ENCODE results near the gene DIP2A.
A peak's percentile ranks its signal among the peaks of the same experiment; 100 is the strongest.
"Not testable (repeated sequence)": the region's sequence is repeated elsewhere in the genome, so short reads cannot be mapped to it uniquely, and the experiment has no call there.

The DIP2A gene

DNA sequence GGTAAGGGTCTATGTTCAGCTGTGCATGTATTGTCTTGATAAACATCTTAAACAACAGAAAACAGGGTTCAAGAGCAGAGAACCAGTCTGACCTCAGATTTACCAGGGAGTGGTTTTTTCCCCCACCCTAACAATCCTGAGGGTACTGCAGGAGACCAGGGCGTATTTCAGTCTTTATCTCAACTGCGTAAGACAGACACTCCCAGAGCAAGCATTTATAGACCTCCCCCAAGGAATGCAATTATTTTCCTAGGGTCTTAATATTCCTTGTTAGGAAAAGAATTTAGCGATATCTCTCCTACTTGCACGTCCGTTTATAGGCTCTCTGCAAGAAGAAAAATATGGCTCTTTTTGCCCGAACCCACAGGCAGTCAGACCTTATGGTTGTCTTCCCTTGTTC lies 9.8 kb upstream of the DIP2A start:
- DNase-seq = not testable (repeated sequence)

DNA sequence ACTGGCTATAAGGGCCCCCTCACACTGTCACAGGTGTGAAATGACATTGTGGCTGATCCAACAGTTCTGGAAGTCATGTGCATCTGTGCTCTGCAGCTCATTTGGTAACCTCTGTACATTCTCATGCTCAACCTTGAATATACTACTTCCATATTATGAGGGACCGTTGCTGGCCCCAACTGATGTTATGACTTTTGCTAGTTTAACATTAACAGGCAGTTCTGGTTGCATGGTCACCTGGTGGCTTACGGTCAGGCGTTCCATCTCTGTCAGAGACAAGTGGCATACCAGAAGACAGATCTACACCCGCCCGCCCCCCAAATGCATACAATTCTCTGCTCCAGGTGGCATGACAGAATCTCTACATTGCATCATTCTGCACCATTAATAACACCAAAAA lies 6.0 kb upstream of the DIP2A start:
- DNase-seq = no peak

DNA sequence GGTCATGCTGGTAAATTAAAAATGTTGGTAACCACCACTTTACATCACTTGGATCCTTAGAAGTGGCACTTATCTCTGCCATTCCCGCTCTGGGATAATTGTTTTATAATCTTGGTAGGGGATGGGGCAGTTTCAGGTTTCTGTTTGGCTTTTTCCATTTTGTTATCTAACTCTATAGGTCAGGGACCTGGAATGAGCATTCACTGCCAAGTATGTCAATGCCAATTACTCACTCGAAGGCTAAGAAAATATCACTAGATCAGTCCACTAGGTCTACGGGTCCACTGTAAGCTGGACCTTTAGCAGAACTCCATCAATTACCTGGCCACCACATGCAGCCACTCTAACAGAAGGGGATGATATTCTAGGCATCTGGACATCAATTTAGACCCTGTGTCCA lies 4.5 kb upstream of the DIP2A start:
- no peak for DNase-seq

DNA sequence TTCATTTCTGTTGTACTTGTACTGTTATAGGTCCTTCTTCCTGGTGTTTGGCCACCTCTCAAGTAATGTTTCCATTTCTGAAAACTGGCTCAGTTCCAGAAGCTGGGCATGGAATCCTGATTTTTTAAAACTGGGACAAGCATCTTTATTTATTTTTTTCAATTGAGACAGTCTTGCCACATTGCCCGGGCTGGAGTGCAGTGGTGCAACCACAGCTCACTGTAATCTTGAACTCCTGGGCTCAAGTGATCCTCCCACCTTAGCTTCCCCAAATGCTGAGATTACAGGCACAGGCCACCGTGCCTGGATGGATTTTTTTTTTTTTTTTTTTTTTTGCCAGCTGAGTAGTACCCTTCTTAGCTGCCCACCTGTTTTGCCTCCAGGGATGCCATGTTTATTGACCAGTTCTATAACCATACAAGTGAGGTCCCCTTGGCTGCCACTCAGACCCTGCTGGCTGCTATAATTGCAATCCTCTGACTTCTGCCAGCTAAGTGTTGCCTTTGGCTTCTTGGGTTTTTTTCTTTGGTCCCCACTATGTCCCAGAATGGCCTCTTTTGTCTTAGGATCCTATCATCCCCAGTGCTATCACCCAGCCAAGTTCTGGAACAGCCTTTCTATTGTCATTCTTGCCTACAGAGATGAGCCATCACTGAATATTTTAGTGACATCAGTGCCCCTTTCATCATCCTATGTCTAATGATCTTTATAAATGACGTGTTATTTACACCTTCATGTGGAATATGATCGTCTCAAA lies 3.9 kb upstream of the DIP2A start:
- DNase-seq = no peak

DNA sequence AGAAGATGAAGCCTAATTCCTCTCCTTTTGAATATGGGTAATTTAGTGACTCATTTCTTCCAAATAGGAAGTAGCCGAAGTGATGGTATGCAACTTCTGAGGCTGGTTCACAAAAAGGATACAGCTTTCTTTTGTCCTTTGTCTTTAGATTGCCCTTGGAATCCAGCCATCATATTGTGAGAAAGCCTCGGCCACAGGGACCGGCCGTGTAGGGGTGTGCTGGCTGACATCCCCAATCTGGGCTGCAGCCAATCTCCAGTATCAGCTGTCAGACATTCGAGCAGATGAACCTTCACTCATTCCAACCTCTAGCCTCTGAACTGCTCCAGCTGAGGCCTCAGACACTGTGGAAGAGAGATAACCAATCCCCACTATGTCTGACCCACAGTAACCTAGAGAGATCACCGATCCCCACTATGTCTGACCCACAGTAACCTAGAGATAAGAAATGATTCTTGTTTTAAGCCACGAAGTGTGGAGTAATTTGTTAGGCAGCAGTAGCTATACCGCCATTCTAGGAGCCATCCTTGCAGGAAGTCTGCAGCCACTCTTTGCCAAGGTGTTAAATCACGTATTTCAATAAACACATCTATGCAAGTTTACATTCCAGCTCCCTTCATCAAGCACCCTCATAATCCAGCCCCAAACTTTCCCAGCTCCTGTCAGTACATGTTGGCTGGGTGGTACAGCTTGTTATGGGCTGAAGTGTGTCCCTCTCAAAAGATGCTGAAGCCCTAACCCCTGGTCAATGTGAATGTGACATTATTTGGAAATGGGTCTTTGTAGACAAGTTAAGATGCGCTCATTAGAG lies 2.9 kb upstream of the DIP2A start:
- DNase-seq = no peak

DNA sequence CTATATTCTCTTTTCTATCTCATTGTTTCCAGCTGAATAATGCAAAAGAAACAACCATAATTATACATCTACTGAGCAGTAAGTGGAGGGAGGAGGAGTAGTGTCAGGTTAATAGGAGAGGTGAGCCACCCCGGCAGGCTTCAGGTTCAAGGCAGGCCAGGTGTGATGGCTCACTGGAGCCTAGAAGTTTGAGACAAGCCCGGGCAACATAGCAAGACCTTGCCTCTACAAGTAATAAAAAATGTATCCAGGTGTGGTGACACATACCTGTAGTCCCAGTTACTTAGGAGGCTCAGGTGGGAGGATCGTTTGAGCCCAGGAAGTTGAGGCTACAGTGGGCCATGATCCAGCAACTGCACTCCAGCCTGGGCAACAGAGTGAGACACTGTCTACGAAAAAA lies 1.9 kb upstream of the DIP2A start:
- no peak for DNase-seq

DNA sequence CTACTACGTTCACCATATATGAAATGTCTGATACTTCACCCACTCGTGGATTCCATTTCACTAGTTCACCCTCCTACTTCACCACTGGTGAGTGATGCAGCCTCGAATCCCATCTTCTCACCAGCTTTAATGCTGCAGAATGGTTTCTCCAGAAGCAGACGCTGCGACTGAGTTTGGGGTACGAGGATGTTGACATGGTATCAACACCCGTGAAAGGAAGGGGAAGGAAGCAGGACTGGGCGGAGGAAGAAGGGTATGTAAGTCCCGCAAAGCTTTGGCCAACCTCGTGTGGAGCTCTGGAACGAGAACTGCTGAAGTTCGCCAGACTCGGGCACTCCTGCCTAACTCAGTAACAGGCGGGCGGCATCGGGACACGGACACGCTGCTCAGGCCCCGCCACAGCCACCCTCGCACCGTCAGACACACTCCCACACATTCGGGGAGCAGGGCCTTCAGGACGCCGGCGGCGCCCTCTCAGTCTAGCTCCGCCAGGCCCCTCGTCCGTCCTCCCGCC lies 833 bp upstream of the DIP2A start:
- DNase-seq = peak; percentile 38

DNA sequence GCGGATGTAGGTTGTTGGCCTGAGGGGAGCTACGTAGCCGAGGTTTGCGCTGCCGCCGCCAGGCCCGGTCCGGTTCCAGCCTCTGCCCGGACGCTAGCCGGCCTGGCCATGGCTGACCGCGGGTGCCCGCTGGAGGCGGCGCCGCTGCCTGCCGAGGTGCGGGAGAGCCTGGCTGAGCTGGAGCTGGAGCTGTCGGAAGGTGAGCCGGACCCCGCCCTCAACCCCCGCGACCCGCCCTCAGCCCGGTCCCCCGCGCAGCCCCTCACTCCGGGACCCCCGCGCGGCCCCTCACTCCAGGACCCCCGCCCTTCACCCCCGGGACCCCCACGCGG lies 299 bp downstream of the DIP2A start:
- no peak for DNase-seq

DNA sequence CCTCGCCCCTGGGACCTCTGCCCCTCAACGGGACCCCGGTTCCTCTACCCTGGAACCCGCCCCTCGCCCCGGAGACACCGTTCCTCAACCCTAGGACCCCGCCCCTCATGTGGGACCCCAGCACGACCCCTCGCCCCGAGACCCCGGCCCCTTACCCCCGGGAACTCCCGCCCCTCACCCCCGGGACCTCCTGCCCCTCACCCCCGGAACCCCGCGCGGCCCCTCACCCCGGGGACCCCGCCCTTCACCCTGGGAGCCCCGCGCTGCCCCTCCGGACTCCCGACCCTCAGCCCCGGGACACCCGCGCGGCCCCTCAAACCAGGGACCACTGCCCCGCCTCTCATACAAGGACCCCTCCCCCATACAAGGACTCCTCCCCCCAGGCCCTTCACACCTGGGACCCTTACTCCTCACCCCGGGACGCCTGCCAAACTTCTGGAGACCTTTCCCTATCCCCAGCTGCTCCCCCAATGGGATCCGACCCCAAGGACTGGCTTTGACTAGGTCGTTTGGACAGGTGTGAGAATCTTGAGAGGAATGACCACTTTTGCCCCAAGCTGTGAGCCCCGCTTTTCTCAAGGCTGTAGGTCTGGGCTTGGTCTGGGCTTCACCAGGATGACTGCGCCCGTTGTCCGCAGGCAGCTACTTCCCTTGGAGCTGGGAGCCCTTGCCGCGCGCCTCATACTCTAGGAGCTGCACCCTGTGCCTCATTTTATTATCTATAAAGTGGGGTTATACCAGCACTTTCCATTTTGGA lies 843 bp downstream of the DIP2A start:
- no peak for DNase-seq

DNA sequence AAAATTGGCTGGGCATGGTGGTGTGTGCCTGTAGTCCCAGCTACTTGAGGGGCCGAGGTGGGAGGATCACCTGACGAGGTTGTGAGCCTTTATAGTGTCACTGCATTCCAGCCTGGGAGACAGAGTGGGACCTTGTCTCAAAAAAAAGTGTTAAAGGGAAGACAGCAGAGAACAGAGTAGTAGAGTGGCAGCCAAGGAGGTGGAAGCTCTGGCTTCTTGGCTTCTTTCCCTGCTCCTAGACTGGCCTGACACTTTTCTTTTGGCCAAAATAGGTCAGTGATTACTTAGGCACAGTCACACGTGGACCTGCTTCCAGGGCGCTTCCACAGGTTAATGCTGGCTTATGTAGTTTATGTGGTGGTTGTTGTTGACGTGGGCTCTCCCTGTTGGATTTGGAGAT lies 3.2 kb downstream of the DIP2A start:
- DNase-seq = no peak

DNA sequence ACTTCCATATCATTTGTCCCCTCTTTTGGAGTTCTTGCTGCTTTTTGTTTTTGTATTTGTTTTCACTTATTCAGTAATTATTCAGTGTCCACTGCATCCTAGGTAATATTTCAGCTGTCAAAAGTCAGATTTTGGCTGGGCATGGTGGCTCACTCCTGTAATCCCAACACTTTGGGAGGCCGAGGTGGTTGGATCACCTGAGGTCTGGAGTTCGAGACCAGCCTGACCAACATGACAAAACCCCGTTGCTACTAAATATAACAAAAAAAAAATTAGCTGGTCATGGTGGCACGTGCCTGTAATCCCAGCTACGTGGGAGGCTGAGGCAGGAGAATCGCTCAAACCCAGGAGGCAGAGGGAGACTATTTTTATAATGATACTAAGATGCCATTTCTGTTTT lies 6.5 kb downstream of the DIP2A start:
- DNase-seq = not testable (repeated sequence)

DNA sequence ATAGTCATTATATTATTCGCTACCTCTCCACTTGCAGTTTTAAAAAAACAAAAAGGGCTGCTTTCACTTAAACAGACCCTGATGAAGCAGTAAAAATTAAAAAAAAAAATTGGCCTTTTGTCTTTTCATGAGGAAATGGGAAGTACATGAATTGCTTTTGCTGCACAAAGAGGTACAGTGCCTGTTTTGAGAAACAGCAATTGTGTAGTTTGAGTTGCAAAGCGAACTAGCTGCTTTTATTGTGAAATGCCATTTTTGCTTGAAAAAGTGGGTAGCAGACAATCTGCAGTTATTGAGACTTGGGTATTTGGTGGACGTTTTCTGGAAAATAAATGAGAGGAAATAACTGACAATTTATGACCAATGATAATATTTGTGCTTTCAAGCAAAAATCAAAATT lies 7.0 kb downstream of the DIP2A start:
- DNase-seq = no peak

DNA sequence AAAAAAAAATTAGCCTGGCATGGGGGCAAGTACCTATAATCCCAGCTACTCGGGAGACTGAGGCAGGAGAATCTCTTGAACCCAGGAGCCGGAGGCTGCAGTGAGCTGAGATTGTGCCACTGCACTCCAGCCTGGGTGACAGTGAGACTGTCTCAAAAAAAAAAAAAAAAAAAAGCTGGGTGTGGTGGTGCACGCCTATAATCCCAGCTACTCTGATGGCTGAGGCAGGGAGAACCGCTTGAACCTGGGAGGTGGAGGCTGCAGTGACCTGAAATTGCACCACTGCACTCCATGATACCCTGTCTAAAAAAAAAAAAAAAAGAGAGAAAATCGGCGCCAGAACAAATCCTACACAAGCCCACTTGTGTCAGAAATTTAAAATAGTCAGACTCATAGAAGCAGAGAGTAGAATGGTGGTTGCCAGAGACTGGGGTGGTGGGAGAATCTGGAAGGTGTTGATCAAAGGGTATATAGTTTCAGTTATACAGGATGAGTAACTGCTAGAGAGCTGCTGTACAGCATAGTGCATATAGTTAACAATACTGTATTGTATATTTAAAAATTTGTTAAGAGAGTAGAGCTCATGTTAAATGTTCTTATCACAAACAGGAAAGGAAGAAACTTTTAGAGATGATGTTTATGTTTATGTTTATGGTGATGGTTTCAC lies 9.6 kb downstream of the DIP2A start:
- DNase-seq = no peak

DNA sequence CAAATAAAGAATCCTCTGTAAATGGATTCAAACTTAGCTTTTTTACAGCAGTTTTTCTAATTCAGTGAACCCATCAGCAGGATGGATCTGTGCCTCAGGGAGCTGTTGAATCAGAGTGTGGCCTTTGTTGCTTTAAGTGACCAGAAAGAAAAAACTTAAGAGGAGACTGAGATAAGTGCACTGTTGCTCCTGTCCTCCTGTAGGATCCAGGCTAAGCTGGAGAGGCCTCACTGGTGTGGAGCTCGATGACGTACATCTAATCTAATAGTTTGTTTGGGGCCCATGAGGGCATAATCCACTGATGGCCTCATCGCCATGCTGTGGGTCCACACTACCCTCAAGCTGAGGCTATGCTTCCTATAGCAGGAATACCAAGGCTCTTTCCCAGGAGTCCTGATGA lies 10.6 kb downstream of the DIP2A start:
- no peak for DNase-seq

DNA sequence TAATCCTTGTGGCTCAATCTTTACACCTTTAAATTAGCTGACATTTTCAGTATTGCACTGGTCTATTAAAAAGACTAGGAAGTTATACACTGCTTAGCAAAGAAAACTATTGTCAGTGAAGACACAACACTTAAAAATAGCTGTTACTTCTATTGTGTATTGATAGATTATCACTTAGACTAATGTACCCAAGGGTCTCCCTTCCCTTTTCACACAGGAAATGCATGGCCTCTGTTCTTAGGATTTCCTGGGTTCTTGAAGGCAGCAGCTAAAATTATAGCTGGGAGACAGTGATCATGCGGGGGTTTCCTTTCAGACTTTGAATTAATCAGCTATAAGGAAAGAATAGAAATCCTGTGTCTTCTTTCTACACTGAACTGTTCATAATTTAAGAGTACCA lies 12.8 kb downstream of the DIP2A start:
- no peak for DNase-seq

DNA sequence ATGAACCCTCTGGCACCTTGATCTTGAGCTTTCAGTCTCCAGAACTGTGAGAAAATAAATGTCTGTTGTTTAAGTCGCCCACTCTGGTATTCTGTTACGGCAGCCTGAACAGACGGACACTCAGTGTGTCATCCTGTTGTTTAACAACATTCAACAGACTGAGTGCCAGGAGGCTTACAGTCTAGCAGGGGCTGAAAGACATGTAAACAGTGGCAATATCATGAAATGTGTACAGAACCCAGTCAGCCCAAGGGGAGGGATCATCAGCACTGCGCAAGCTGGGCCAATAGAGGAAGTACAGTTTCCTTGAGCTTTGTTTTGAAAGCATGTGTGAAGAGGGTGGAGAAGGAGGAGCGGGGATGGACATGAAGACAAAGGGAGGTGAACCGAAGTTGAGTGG lies 13.6 kb downstream of the DIP2A start:
- DNase-seq = no peak

DNA sequence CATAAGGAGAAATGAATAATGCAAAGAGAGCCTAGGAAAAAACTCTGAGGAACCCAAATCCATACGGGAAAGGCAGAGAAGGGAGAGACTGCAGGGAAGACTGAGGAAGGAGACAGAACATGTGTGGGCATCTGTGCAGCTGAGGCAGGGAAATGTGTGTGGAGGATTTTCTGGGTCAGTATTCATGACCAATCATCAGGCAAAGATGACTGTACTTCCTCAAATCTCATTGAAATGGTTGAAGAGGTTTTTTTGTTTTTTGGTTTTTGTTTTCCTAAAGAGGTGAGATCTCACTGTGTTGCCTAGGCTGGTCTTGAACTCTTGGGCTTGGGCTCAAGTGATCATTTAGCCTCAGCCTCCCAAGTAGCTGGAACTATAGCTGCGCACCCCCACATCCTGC lies 15.7 kb downstream of the DIP2A start:
- DNase-seq = no peak

DNA sequence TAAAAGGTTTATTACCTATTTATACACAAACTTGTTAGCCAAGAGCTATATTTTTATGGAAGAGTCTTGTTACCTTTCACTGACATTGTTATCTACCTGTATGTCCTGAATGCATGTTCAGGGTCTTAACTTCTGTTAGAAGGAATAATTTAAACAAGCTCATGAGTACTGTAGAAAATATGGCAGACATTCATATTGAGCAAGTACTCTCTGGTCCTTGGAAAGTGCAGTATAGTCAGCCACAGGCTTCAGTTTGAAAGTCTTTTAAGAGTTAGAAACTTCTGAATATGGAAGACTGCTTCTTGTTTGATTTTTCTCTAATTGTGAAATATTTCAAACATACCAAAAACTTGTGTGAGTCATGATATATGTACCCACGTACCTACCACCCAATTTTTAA lies 16.6 kb downstream of the DIP2A start:
- no peak for DNase-seq

DNA sequence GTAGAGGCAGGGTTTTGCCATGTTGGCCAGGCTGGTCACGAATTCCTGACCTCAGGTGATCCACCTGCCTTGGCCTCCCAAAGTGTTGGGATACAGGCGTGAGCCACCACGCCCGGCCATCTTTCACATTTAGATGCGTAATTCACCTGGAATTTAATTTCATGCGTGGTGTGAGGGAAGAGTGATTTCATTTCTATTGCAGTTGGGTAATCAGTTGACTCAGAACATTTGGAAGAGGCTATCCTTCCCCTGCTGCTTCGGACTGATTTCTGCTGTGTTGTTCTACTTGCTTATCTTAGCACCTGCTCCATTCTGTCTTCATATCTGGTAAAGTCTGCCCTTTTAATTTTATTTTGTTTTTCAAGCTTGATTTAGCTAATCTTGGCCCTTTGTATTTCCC lies 19.1 kb downstream of the DIP2A start:
- DNase-seq = no peak

DNA sequence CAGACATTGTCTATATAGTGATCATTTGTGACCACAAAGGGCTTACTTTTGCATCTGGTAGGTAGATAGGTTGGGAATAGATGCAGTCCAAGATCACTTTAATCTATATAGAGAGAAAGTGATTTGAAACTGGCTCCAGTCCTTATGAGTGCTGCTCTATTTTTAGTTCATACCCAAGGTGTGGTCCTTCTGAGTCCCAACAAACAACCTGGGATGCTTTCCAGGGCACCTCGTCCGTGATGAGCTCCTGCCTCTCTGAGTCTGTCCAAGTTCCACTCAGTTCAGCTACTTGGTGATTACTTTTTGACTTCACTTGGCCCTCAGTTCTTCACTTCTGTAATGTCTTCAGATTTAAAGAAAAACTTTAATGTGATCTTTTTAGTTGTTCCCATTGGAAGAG lies 20.2 kb downstream of the DIP2A start:
- no peak for DNase-seq

DNA sequence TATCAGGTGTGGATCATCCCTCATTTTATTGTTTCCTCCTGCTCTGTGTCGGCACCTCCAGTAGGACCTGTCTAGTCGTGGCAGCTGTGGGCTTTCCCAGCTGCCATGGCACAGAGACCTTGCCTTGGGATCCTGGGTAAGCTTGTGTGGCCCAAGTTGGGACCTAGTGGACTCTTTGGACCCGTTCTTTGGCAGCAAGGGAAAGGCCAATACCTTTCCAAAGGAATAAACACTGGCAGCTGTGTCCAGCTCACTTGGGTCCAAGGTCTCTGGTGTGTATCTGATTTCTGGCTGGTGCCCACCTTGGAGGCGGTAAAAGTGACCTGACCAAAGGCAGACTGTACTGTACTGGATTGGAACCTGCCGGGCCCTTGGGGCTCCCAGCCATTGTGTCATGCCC lies 21.8 kb downstream of the DIP2A start:
- no peak for DNase-seq

DNA sequence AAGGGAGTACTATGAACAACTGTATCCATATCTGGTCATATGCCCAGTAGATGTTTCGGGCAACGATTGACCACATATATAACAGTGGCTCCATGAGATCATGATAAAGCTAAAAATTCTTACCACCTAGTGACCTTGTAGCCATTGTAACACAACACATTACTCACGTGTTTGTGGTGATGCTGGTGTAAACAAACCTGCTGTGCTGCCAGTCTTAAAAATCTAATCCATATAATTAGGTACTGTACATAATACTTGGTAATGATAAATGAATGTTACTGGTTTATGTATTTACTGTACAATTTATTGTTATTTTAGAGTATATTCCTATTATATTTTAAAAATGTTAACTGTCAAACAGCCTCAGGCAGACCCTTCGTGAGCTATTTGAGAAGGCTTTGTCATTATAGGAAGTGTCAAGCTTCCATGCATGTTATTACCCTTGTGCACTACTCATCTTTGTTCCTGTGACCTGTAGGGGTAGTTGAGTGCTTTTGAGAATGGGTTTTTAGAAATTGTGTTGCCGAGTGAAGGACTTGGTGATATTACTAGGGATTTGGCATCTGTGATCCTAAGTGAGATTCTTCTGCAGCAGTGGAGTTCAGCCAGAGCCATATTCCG lies 23.6 kb downstream of the DIP2A start:
- DNase-seq = no peak

DNA sequence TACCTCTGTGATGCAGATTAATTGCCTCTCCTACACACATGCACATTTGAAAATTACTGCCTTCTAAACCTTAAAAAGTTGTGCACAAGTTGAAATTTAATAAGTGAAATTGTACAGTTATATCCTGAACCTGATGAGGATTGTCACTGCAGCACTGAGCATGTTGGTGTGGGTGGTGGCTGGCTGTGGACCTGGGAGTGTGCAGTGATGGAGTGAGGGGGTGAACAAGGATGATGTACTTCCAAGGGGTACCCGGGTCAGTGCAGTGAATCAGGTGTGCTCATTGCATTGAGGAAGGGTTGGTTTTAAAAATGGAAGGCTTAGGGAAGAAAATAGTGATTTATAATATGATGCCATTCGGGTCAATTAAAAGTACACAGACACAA lies 24.1 kb downstream of the DIP2A start:
- no peak for DNase-seq
